HG02938 (cell line): ENCODE data around the gene HOXD9.

ENCODE experiments used
- ATAC-seq: cut with Tn5 transposase; IDR thresholded peaks from one replicate; pipeline ENCODE4 v1.9.1; 2021; ENCODE audit warnings: mild to moderate bottlenecking, moderate library complexity; ENCODE audit not compliant: unreplicated experiment

The HOXD9 gene

DNA sequence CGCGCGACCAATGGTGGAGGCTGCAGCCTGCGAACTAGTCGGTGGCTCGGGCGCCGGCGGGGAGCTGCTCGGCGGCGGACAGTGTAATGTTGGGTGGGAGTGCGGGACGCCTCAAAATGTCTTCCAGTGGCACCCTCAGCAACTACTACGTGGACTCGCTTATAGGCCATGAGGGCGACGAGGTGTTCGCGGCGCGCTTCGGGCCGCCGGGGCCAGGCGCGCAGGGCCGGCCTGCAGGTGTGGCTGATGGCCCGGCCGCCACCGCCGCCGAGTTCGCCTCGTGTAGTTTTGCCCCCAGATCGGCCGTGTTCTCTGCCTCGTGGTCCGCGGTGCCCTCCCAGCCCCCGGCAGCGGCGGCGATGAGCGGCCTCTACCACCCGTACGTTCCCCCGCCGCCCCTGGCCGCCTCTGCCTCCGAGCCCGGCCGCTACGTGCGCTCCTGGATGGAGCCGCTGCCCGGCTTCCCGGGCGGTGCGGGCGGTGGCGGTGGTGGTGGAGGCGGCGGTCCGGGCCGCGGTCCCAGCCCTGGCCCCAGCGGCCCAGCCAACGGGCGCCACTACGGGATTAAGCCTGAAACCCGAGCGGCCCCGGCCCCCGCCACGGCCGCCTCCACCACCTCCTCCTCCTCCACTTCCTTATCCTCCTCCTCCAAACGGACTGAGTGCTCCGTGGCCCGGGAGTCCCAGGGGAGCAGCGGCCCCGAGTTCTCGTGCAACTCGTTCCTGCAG is at the start of gene HOXD9:
Gene HOXD9 (plus strand): TSS at position 37 of the 728 bp plus-strand sequence. CDS start 50 bp downstream, at position 87.
- ATAC-seq: no peak

DNA sequence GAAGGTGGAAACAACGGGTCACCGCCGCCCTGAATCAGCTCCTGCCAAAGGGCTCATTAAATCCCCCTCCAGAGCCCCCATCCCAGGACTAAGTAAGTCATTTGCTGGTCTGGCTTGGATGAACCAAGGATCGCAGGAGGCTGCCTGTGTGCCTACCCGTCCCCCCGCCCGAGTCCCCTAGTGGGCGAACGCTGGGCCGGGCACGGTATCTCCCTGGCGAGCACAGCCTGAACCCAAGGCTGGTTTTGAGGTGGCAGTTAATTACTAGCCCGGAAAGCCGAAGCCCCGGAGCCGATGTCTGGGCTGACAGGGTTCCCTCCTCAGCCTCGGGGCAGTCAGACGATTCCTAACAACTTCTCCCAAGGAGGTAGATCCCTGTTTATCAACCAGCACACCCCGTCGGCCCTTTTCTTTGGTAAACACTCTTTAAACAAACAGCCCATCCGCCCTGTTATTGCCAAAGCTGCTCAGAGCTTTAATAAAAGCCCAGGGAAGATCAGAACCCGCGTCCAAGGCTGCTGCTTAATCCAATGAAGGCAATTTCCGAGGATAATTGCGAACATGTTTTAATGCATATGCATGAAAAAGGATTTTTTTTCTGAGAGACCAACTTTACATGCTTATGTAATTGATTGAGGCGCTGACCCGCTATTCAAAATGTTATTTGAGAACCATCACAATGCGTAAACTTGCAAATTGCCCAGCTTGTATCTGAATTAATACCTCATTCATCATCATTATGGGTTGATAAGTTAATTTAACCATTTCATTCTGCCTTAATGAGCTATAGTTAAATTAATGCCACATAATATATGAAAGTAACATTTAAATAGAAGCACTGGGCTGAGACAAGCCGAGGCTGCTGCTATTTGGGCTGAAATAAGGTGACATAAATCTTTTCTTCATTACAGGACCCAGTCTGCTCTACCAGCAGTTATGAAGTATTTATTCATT is 49.3 kb upstream of the HOXD9 start:
- no peak for ATAC-seq

DNA sequence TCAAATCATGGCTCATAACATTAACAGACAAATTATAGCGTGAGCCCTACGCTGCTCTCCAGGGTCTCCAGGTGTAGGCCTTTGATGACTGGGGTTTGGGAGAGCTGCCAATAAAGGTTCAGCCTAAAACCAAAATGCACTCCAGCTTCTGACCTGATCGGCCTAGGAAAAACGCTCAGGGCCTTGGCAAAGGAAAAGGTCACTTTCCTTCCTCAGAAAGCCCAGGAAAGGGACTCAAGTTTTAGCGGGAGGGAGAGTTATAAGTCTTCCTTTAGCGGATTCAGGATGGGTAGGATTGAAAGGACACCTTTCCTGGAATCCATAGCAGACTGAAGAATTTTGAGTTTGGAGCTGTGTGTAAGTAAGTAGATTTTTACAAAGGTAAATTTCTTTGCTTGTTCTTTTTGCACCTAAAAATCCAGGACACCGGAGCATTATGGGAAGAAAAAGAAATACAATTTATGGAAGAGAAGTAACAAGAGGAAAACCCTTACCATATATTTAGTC is 47.5 kb upstream of the HOXD9 start:
- no peak for ATAC-seq

DNA sequence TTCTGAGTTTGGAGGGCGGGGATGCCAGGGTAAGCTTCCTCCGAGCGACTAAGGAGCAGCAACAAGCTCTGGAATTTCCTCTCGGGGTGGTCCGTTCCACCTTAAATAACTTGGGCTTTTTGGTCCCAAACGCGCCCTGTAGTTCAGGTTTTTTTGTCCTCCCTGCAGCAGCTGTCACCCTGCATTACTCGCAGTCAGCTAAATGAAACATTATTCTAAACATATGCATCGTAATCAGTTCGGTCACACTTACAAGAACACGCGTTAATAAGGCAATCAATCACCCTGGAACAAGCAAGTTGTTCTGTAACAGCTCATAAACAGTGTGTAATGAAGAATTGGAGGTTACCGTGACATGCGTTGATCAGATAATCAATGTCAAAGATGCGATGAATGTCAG is 47.0 kb upstream of the HOXD9 start:
- ATAC-seq: no peak

DNA sequence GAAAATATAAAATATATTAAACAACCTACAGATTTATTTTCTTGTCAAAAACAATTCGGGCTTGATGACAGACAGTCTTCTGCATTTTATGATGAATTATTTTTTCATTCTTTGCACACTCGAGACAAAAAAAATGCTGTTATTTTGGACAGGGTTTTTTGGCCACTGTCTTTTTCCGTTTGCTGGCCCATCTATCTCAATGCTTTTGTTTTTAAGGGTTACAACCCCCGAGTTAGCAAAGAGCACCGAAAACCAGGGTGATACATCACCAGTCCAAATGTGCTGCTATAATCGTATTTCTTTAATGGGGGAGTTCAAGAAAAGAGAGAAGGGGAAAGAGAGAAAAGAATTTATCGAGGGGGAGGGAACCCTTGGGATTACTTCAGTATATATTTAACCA is 46.5 kb upstream of the HOXD9 start:
- ATAC-seq: no peak

DNA sequence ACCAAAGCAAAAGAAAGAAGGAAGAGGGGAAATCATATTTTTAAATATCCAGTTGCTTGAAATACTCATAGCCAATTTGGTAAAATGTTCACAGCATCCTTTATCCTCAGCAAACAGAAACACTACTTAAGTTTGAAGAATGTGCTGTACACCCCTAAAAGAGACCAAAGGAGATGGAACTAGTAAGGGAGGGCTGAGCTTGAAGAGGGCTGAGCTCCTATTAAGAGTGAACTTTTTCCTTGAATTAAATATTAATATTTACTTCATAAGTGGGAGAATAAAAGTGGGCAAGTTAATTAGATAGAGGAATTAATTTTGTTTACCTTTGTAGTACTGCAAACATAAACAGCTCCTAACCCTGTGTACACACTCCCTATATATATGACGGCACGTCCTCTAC is 45.7 kb upstream of the HOXD9 start:
- ATAC-seq: no peak

DNA sequence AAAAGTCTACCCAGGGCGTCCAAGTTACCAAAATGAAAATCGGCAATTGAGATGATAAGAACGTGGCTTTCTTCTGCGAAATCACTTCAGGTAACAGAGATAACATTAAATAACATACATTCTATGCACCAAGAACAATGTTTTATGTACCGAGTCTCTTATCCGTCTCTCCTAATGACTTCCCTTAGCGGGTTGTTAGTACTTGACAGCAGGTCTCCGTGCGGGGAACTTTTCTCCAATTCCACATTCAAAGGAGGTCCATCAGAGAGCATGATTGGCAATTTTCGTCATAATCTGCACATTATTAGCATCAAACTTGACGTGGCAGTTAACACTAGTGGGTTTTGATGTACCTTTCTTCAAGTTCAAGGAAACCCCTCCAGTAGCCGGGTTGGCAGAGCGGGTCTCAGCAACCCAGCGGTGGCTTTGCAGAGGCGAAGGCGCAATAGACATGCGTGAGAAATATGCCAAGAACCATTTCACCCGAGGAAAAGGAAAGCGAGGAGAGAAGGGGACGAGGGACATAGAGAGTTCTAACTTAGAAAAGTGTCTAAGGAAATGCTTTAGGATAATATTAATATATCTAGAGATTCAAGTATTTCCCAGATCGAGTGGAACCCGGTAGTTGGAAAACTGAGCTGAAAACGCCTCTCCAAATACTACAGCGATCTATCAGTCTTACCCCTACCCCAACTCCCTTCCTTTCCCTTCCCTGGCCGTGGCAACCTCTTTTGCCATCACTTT is 43.8 kb upstream of the HOXD9 start:
- ATAC-seq: no peak

DNA sequence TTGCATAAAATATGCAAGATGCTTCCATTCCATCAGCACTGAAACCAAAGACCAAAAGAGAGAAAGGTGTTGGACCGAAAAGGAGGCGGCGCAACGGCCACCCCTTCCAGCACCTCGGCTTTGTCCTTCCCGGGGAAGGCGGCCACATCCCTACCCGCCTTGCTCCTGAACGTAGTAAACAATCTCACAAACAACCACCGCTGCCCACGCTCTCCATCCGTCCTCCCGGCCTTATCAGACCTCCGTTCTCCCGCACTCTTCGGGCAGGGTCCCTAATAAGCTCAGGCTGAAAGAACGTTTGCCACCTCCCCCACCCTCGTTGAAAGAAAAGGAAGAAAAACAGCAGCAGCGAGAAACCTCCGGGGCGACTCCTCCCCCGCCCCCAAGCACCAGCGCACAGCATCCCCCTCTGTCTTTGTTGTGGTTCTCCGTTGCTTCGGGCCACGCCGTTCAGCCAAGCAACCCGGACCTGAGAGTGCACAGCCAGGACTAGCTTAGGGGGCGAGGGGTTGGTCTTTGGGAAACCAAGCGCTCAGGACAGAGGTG is 43.2 kb upstream of the HOXD9 start:
- no peak for ATAC-seq

DNA sequence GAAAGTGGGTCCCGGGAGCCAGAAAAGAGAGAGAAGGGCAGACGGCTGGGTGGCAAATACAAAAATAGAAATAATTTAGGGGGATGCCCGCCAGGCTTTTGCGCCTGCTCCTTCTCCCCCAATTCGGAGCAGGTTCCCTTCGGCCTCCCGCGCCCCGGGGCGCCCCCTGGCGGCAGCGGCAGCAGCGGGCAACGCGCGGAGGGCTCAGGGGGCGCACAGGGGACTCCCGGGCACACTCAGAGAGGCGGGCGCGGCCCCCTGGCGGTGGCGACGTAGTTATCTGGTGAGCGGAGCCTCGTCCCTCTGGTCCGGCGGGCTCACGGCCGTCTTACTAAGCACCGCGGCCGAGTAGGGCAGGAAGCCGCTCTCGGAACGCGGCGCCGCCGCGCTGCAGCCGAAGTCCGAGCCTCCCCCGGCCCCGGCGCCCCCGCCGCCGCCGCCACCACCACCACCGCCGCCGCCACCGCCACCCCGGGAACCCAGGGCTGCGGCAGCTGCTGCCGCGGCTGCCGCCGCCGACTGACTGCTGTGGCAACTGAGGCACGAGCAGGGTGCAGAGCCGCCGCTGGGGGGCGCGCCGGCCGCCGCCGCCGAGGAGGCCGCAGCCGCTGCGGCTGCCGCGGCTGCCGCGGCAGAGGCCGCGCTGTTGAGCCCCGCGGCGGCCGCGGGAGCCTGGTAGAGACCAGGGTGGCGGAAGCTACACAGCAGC is 42.5 kb upstream of the HOXD9 start:
- no peak for ATAC-seq

DNA sequence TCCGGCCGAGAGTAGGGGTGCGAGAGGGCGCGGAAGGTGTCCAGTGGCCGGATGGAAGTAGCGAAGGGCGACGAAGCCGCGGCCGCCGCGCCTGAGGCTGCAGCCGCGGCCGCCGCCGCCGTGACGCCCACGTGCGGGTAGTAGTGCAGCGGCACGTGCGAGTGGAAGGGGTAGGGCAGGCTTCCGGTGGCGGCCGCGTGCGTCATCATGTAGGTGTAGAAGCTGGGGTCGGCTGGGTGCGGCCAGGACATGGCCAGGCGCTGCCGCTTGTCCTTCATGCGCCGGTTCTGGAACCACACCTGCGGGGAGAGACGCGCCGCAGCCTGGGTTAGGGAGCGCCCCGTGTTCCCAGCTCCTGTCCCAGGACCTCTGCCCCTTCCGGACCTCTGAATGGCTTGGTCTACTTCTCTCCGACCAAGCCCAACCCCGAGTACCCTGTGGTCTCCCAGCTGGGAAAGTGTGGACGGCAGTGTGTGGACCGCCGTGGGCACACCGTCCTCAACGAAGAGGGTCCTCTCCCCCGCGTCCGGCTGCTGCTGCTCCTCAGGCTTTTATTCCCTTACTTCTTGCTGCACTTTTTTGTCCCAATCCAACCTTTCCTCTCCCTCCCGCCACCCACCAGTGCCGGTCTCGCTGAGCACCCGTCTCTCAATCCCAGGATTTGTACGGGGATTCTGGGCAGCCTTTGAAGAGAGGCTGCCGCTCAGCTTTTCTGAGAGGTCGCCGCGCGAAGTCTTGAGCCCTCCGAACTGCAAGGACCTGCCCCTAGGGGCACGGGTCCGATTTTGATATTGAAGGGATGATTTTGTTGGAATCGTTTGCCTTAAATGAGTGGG is 41.8 kb upstream of the HOXD9 start:
- ATAC-seq: no peak

DNA sequence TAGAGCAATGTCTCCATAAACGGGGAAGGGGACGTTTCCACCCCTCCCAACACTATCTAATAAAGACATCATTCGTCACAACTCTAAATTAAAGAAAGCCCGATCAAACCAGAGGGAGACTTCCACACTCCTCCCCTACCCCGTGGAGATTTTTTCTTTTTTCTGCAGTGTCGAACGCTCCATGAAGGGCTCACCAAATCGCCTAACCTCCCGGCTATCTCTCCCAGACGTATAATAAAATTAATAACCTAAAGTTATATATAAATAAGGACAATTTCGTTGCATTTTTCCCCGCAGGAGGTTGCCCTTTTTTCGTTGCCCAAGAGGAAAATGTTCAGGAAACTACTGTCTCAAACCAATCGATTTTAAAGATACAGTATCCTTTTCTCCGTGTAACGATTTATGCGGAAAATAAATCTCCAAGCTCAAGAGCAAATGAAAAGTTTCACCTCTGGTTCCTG is 41.1 kb upstream of the HOXD9 start:
- no peak for ATAC-seq

DNA sequence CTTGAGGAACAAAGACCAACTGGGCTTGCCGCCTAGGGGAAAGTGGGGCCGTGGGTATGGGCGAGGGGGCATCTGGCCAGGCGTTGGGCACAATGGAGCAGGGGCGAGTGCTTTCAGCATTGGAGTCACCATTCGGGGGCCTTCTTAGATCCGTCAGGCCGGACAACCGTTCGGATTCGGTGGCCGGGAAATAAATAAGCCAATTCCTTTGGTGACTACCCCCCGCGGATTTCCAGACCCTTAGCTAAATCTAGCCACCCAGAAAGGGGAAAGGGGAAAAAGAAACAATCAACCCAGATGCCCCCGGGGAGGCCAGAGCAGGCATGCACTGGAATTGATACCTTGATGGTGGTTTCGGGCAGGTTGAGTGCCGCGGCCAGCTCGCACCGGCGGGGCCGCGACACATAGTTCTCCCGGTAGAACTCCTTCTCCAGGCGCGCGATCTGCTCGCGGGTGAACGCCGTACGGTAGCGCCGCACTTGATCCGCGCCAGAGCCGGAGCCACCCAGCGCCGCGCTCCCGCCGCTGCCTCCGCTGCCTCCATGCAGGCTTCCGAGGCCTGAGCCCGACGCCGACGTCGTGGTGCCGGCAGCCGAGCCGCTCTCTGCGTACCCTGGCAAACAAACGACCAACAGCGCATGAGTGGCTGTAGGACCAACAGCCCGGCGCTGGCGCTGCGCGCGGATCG is 40.5 kb upstream of the HOXD9 start:
- no peak for ATAC-seq

DNA sequence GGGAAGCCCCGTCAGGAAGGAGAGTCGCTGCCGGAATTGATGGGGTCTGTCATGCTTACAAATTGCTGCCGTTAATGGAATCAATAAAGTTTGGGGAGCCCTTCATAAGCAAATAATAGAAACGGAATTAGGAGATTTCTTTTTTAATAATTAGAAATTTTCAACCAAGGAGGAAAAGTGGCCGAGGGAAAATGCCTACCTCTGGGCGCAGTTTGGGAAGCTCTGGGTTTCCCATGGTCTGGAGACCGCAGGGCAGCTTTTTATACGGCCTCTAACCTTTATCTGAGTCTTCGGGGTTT is 40.0 kb upstream of the HOXD9 start:
- no peak for ATAC-seq

DNA sequence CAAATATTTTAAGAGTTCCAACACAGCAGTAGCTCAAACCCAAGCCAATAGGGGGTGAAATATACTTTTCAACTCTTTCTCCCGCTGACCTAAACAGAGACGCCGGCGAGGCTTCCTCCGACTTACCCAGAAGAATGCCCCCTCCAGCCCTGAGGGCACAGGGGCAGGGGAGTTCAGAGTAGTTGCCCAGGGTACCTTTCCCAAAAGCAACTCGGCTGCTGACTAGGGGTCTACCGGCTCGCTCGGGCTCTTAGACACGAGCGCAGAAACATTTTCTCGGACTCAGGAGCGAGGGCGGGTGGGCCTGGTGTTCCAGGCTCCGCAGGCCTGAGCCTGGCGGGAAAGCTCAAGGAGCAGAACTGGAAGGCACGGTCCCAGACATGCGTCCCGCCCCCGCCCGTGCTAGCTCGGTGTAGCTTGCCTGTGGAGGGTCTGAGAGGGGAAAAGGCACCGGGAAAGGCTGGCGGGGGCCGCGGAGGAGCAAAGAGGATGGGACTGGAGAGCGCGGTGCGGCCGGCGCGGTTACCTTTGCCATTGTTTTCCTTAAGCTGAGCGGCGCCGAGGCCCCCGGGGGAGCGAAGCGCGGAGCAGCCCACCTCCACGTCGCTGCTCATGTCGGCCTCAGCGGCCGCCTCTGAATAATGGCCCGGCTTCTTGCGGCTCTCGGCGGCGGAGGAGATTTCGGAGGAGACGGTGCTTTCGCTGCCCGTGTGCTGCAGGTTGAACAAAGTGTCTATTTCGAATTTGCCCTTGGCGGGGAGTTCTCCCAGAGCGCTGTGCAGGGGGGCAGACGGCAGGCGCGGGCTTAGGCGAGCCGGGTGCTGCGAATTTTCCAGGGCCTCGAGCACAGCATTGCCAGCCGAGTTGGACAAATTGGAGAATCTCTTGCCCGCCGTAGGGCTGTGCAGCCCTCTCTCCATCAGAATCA is 39.4 kb upstream of the HOXD9 start:
- ATAC-seq: no peak

DNA sequence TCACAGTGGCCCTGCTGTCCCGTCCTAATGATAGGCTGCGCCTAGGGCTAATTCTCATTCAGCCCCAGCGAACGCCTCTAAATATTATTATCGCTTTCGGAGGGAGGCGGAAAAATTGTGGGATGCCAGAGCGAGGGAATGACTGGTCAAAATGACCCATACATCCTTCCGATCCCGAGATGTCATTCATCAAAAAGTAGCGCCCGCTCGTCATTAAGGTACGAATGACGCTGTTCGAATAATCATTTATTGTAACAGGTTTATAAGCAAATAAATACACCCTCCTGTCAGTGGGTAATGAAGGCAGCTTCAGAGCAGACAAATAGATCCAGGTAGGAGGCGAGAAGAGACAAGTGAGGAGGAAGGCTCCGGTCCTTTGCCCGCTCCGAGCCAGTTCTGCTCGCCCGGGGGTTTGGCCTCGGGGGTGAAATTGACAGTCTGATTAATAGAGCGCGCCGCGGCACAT is 38.7 kb upstream of the HOXD9 start, which contains the start of gene EVX2:
Gene EVX2 (minus strand): TSS at position 167 of the 466 bp plus-strand sequence. CDS start 186 bp downstream, outside the sequence.
- ATAC-seq: no peak

DNA sequence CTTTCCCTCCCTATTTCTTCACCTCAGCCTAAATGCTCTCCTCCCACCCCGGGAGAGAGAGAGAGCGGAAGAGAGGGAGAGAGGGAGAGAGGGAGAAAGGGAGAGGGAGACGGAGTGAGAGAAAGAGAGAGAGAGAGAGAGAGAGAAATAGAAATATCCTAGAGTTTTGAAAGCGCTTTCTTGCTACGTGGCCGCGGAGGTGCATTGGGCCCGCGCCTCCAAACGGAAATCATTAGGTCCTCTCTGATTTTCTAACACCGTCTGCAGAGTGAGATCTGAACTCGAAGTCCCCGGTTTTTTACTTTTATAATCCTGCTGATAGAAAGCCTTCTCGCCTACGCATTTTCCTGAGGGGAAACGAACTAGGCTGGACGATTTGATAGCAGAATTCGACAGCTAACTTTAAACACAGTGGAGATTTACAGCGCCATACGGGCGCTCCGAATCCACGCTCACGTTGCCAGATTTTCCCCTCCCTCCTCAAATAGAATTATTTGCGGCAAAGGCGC is 37.9 kb upstream of the HOXD9 start:
- no peak for ATAC-seq

DNA sequence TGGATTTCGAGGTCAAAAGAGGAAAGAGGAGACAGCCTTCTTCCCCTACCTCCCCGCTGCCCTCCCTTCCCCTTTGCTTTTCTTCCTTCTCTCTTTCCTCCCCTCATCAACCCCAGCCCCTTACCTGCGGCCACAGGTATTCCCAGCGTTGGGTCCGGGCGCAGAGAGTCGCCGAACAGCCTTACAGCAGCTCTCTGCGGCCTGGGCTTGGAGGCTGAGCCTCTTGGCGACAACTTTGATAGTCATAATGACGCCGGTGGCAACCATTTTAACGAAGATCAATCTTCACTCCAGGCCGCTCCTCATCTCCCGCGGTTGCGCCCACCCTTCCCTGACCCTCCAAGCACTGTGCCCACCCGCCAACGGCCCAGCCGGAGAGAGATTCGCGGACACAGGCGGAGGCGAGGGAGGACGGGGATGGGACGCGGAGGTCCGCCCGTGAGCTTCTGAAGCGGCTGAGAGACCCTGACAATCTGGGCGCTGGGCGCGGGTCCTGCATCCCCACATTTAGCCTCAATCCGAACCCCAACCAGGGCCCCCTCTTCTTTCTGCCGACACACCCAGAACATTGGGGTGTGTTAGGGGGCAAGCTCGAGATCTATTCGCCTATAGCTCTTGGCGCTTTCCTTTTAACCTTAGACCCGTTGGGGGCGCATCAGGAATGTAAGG is 37.3 kb upstream of the HOXD9 start:
- ATAC-seq: no peak
